Calu3 (cell line): Measurements from ENCODE around the gene RELB. TPM values are rescaled to one million over a fixed set of nuclear protein-coding genes. Genes with fewer than 3 reads are reported as not detected.

Experiments
- BruUV-seq: library from RNA; stranded (reverse); fragments of 400-500 nt; replicated peaks from 2 replicates; lab custom pipeline; 2021; lab: Mats Ljungman, UMichigan
- CTCF ChIA-PET: fragments of 300-600 bp; sonication (Branson Sonifier 250); formaldehyde crosslinking; loops from one replicate; lab custom pipeline; 2022; ENCODE audit warnings: antibody characterized with exemption; lab: Charles Lee
- DNase-seq: peaks from one replicate; pipeline ENCODE4 v3.0.0; 2022
- H3K27ac Mint-ChIP-seq: one replicate; pipeline ENCODE4 v1.8.0; 2022; ENCODE audit warnings: mixed read lengths; ENCODE audit not compliant: unreplicated experiment
- H3K27me3 Mint-ChIP-seq: one replicate; pipeline ENCODE4 v1.8.0; 2022; ENCODE audit warnings: mixed read lengths; ENCODE audit not compliant: unreplicated experiment
- H3K36me3 Mint-ChIP-seq: one replicate; pipeline ENCODE4 v1.8.0; 2022; ENCODE audit warnings: mild to moderate bottlenecking, moderate library complexity, mixed read lengths; ENCODE audit not compliant: insufficient read depth, unreplicated experiment
- H3K4me1 Mint-ChIP-seq: one replicate; pipeline ENCODE4 v1.8.0; 2022; ENCODE audit warnings: mild to moderate bottlenecking, low read depth, mixed read lengths; ENCODE audit not compliant: unreplicated experiment
- H3K4me3 Mint-ChIP-seq: one replicate; pipeline ENCODE4 v1.8.0; 2022; ENCODE audit warnings: mild to moderate bottlenecking, low read depth, moderate library complexity, mixed read lengths; ENCODE audit not compliant: unreplicated experiment
- H3K9me3 Mint-ChIP-seq: one replicate; pipeline ENCODE4 v1.8.0; 2022; ENCODE audit warnings: low read depth, mixed read lengths; ENCODE audit not compliant: unreplicated experiment
- CTCF ChIP-seq: fragments of 200-600 bp; IDR thresholded peaks from one replicate; pipeline ENCODE4 v1.8.0; 2022; ENCODE audit warnings: antibody characterized with exemption; ENCODE audit not compliant: unreplicated experiment
- intact Hi-C: fragments of 100-400 bp; cut with micrococcal nuclease; formaldehyde crosslinking; loops from one replicate; pipeline ENCODE4 v1.10.0; 2022; ENCODE audit not compliant: unreplicated experiment
- total RNA-seq: library from RNA; stranded (reverse); gene quantifications from 2 replicates; pipeline ENCODE4 v1.2.3, GENCODE V29; 2022

The RELB gene
- total RNA-seq, 1 experiment from 2014 or later: 44.5 TPM

- Mint-ChIP-seq H3K4me1 (no peaks in the 10 kb centered on the region), H3K4me3 (no peak overlapping the region), H3K9me3 (no peaks in the 10 kb centered on the region), H3K27me3 (no peaks in the 10 kb centered on the region), H3K27ac (no peak overlapping the region), H3K36me3 (peaks cover 57% of the 10 kb centered on the region)
- TF ChIP-seq CTCF: peak; percentile 86
- no TSS peak for BruUV-seq
- DNase-seq: peak; percentile 81
- CTCF ChIA-PET: interaction anchor here (0.5 to 1.0 kb wide), 2 partner anchors 109 to 291 kb away, joined by 3 to 5 read pairs; no protein-coding TSS in a partner anchor
- intact Hi-C loops: no loop called here
Measured at GRCh38 chr19:45016388-45017314, 15.4 kb downstream of the RELB start.

- Mint-ChIP-seq H3K4me1 (no peaks in the 10 kb centered on the region), H3K27ac (peak overlapping the region; percentile 36), H3K27me3 (no peaks in the 10 kb centered on the region), H3K36me3 (peaks cover 45% of the 10 kb centered on the region), H3K4me3 (no peak overlapping the region), H3K9me3 (no peaks in the 10 kb centered on the region)
- intact Hi-C loops: no loop called here
- CTCF ChIA-PET: no interaction called here
- no peak for DNase-seq
- BruUV-seq: no TSS peak
- TF ChIP-seq CTCF: no peak
Measured at GRCh38 chr19:45019187-45019586, 17.9 kb downstream of the RELB start.

GRCh38 chr19:45020071-45020470, 18.8 kb downstream of the RELB start:
- Mint-ChIP-seq H3K27ac (no peak overlapping the region), H3K36me3 (peaks cover 46% of the 10 kb centered on the region), H3K9me3 (no peaks in the 10 kb centered on the region), H3K4me1 (no peaks in the 10 kb centered on the region), H3K27me3 (no peaks in the 10 kb centered on the region), H3K4me3 (no peak overlapping the region)
- no peak for DNase-seq
- no TSS peak for BruUV-seq
- CTCF ChIA-PET: no interaction called here
- no peak for TF ChIP-seq CTCF
- intact Hi-C loops: no loop called here

DNA sequence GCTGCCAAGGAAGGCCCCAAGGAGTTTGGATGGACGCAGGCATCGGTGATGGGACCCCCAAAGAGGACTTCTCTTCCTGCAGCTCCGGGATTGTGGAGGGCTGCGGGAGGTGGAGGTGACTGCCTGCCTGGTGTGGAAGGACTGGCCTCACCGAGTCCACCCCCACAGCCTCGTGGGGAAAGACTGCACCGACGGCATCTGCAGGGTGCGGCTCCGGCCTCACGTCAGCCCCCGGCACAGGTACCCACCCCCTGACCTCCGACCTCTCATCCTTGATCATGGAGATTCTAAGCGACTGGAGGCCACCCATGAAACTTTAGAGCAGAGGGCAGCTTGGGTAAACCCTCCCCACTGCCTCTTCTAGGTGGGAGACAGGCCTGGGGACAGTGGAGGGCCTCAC, 20.7 kb downstream of the RELB start:
- intact Hi-C loops: no loop called here
- Mint-ChIP-seq H3K36me3 (peaks cover 60% of the 10 kb centered on the region), H3K9me3 (no peaks in the 10 kb centered on the region), H3K4me3 (no peak overlapping the region), H3K27ac (no peak overlapping the region), H3K4me1 (no peaks in the 10 kb centered on the region), H3K27me3 (no peaks in the 10 kb centered on the region)
- TF ChIP-seq CTCF: no peak
- no peak for DNase-seq
- no TSS peak for BruUV-seq
- CTCF ChIA-PET: interaction anchor here (0.7 kb wide), 1 partner anchor 17 kb away, joined by 6 read pairs; no protein-coding TSS in a partner anchor
